GM18507 (cell line): ENCODE results near the gene UBE3B.

ENCODE experiments used
- DNase-seq: peaks from one replicate; pipeline ENCODE4 v3.0.0; 2011; ENCODE audit warnings: low read depth; ENCODE audit not compliant: insufficient read length; ENCODE audit errors: extremely low spot score
- FAIRE-seq: peaks from 2 replicates; lab custom pipeline; 2011; peaks lifted over from hg19 to GRCh38; lab: Jason Lieb, UNC

The UBE3B gene

GRCh38 chr12:109542876-109543275 lies 65.4 kb downstream of the UBE3B start:
- FAIRE-seq, result no peak
- no peak for DNase-seq

GRCh38 chr12:109544955-109545531 lies 67.6 kb downstream of the UBE3B start:
- no peak for FAIRE-seq

GRCh38 chr12:109545826-109546225 lies 68.4 kb downstream of the UBE3B start:
- DNase-seq (no peak), FAIRE-seq (no peak)

More at GRCh38 chr12:109544955-109545531, 67.6 kb downstream of the UBE3B start:
- no peak for DNase-seq

- DNase-seq, result no peak
- FAIRE-seq, result no peak
These were observed 69.9 kb downstream of the UBE3B start for GRCh38 chr12:109547286-109547685.

GRCh38 chr12:109548258-109548657 lies 70.8 kb downstream of the UBE3B start:
- DNase-seq, result no peak
- FAIRE-seq, result no peak

GRCh38 chr12:109549613-109550270 lies 72.3 kb downstream of the UBE3B start:
- no peak for FAIRE-seq
- no peak for DNase-seq

GRCh38 chr12:109550281-109550680 lies 72.8 kb downstream of the UBE3B start:
- FAIRE-seq (no peak), DNase-seq (no peak)

GRCh38 chr12:109551108-109551507 lies 73.7 kb downstream of the UBE3B start:
- no peak for DNase-seq
- no peak for FAIRE-seq

GRCh38 chr12:109552971-109553370 lies 75.5 kb downstream of the UBE3B start:
- FAIRE-seq (no peak), DNase-seq (no peak)

- DNase-seq (no peak), FAIRE-seq (no peak)
These were observed 76.0 kb downstream of the UBE3B start for GRCh38 chr12:109553483-109553882.

- DNase-seq (no peak), FAIRE-seq (no peak)
These were observed 76.6 kb downstream of the UBE3B start for GRCh38 chr12:109553906-109554500.

- no peak for FAIRE-seq
- no peak for DNase-seq
These were observed 77.3 kb downstream of the UBE3B start for GRCh38 chr12:109554761-109555160.

- FAIRE-seq (no peak), DNase-seq (no peak)
These were observed 78.2 kb downstream of the UBE3B start for GRCh38 chr12:109555431-109556315.

- DNase-seq (no peak), FAIRE-seq (no peak)
These were observed 79.8 kb downstream of the UBE3B start for GRCh38 chr12:109557200-109557599.

GRCh38 chr12:109557805-109558204 lies 80.4 kb downstream of the UBE3B start:
- FAIRE-seq (no peak), DNase-seq (no peak)

GRCh38 chr12:109558374-109559199 lies 81.2 kb downstream of the UBE3B start:
- FAIRE-seq (no peak), DNase-seq (no peak)

GRCh38 chr12:109559200-109559505 lies 81.7 kb downstream of the UBE3B start:
- FAIRE-seq, result no peak

GRCh38 chr12:109559601-109560000 lies 82.2 kb downstream of the UBE3B start:
- DNase-seq (no peak), FAIRE-seq (no peak)

More at GRCh38 chr12:109559200-109559505, 81.7 kb downstream of the UBE3B start:
- DNase-seq, result no peak

GRCh38 chr12:109560867-109561710 lies 83.7 kb downstream of the UBE3B start:
- FAIRE-seq (no peak), DNase-seq (no peak)
